DND-41 (cell line): ENCODE measurements around the gene VSX1.

Experiments used
- ATAC-seq: fragments of 200-7000 bp; cut with Tn5 transposase; 3 replicates; pipeline ENCODE4 v1.9.1; 2021; ENCODE audit warnings: low read depth; ENCODE audit not compliant: insufficient read depth
- DNase-seq: peaks from one replicate; pipeline ENCODE4 v3.0.0-alpha.2; 2020
- H2AFZ ChIP-seq: 2 replicates; pipeline ENCODE4 v1.6.0; 2012; ENCODE audit warnings: low read depth, low read length
- H3K27ac ChIP-seq: 2 replicates; pipeline ENCODE4 v1.5.1; 2012; ENCODE audit warnings: low read length, inconsistent platforms
- H3K27me3 ChIP-seq: fragments of 200-600 bp; sonication (generic); 2 replicates; pipeline ENCODE4 v1.6.0; 2012; ENCODE audit warnings: low read length, mild to moderate bottlenecking, inconsistent platforms; ENCODE audit not compliant: insufficient read depth, poor library complexity
- H3K36me3 ChIP-seq: 2 replicates; pipeline ENCODE4 v1.5.1; 2012; ENCODE audit warnings: low read length, inconsistent platforms; ENCODE audit not compliant: insufficient read depth
- H3K4me1 ChIP-seq: 2 replicates; pipeline ENCODE4 v1.5.1; 2012; ENCODE audit warnings: mild to moderate bottlenecking, low read length; ENCODE audit not compliant: insufficient read depth
- H3K4me2 ChIP-seq: 2 replicates; pipeline ENCODE4 v1.6.0; 2012; ENCODE audit warnings: mild to moderate bottlenecking, moderate library complexity, low read length, inconsistent platforms; ENCODE audit not compliant: insufficient read depth
- H3K4me3 ChIP-seq, 2 experiments: fragments of 200-600 bp in 1 of 2; shearing (Covaris generic) in 1 of 2; 2 replicates each; pipeline ENCODE4 v1.5.1; 2012 to 2016; ENCODE audit warnings: inconsistent platforms in 2 of 2, low read length in 2 of 2, mild to moderate bottlenecking in 2 of 2, low read depth in 1 of 2, moderate library complexity in 1 of 2
- H3K79me2 ChIP-seq: 2 replicates; pipeline ENCODE4 v1.6.0; 2012; ENCODE audit warnings: low read length, inconsistent platforms; ENCODE audit not compliant: insufficient read depth
- H3K9ac ChIP-seq: 2 replicates; pipeline ENCODE4 v1.6.0; 2012; ENCODE audit warnings: low read depth, mild to moderate bottlenecking, inconsistent platforms, low read length, moderate library complexity
- H3K9me3 ChIP-seq: 2 replicates; pipeline ENCODE4 v1.5.1; 2012; ENCODE audit warnings: low read length, moderate library complexity, mild to moderate bottlenecking, inconsistent platforms; ENCODE audit not compliant: insufficient read depth, severe bottlenecking
- H4K20me1 ChIP-seq: 2 replicates; pipeline ENCODE4 v1.6.0; 2012; ENCODE audit warnings: low read length; ENCODE audit not compliant: insufficient read depth
- CTCF ChIP-seq: IDR thresholded peaks from 2 replicates; pipeline ENCODE4 v1.5.1; 2012; ENCODE audit warnings: borderline replicate concordance, low read length, moderate library complexity, mild to moderate bottlenecking; ENCODE audit not compliant: poor library complexity, severe bottlenecking; ENCODE audit errors: extremely low read depth
- EZH2 ChIP-seq: IDR thresholded peaks from 3 replicates; pipeline ENCODE4 v1.6.1; 2012; ENCODE audit warnings: borderline replicate concordance, low read depth, mild to moderate bottlenecking, moderate library complexity, low read length, inconsistent platforms; ENCODE audit not compliant: severe bottlenecking

The VSX1 gene

GRCh38 chr20:25061821-25062530 is 20.0 kb downstream of the VSX1 start:
- ATAC-seq: no peak
- H3K9me3 ChIP-seq: no peaks in the 10 kb centered on the region
- peaks cover 9% of the 10 kb centered on the region for H3K79me2 ChIP-seq
- no peaks in the 10 kb centered on the region for H3K27me3 ChIP-seq
- no peaks in the 10 kb centered on the region; the same call in 1 of the 2 replicates for H3K36me3 ChIP-seq
- no peak for DNase-seq
- H3K4me2 ChIP-seq: no peak overlapping the region
- no peak overlapping the region for H3K4me3 ChIP-seq
- H3K4me1 ChIP-seq: peaks cover 20% of the 10 kb centered on the region
- no peak overlapping the region for H3K27ac ChIP-seq
- H2AFZ ChIP-seq: no peak overlapping the region
- H3K9ac ChIP-seq: no peak overlapping the region
- H4K20me1 ChIP-seq: peaks cover under 1% of the 10 kb centered on the region; the same call in 1 of the 2 replicates
- TF ChIP-seq EZH2 (no peak), CTCF (no peak)

- H3K27ac ChIP-seq: no peak overlapping the region
- no peaks in the 10 kb centered on the region for H3K27me3 ChIP-seq
- no peak for TF ChIP-seq EZH2
- no peak for TF ChIP-seq CTCF
- peaks cover 16% of the 10 kb centered on the region for H3K79me2 ChIP-seq
- no peak for DNase-seq
- no peaks in the 10 kb centered on the region for H3K9me3 ChIP-seq
- H3K4me3 ChIP-seq: no peak overlapping the region
- H3K9ac ChIP-seq: no peak overlapping the region
- peaks cover 27% of the 10 kb centered on the region for H3K4me1 ChIP-seq
- no peak overlapping the region for H3K4me2 ChIP-seq
- H3K36me3 ChIP-seq: no peaks in the 10 kb centered on the region; the same call in 1 of the 2 replicates
- H4K20me1 ChIP-seq: peaks cover 8% of the 10 kb centered on the region; the same call in 1 of the 2 replicates
- no peak overlapping the region for H2AFZ ChIP-seq
- no peak for ATAC-seq
Measured at GRCh38 chr20:25061103-25061799, 20.7 kb downstream of the VSX1 start.

DNA sequence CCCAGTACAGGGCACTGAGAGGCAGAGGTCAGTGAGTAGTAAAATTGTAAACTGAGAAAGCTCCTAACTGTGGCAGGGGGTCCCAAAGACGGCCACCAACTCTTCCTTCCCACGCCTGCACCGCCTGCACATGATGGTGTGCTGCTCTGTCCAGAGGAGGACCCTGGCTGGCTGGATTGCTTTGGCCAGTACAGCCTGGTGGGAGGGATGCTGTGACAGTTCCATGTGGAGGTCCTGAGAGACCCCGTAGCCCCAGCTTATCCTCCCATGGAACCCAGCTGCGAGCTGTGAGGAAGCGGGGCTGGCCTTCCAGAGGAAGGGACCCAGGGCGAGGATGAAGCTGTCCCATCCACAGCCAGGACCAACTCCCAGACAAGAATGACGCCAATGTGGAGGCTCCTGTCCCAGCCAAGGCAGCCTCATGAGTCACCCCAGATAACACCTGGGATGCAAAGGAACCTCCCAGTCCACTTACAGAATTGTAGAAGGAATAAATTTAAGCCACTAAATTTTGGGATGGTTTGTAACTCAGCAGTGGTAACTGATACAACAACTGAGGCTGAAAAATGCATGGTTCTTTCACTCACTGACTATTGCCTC is 22.0 kb downstream of the VSX1 start:
- peak overlapping the region; percentile 93 for H3K27ac ChIP-seq
- H3K4me3 ChIP-seq: no peak overlapping the region
- peaks cover 18% of the 10 kb centered on the region; the same call in 1 of the 2 replicates for H4K20me1 ChIP-seq
- no peaks in the 10 kb centered on the region for H3K9me3 ChIP-seq
- no peak overlapping the region for H2AFZ ChIP-seq
- ATAC-seq: no peak
- peaks cover 29% of the 10 kb centered on the region for H3K79me2 ChIP-seq
- H3K4me1 ChIP-seq: peaks cover 40% of the 10 kb centered on the region
- H3K36me3 ChIP-seq: peaks cover 10% of the 10 kb centered on the region
- H3K9ac ChIP-seq: peak overlapping the region; percentile 72
- no peak for DNase-seq
- no peaks in the 10 kb centered on the region for H3K27me3 ChIP-seq
- TF ChIP-seq CTCF (no peak), EZH2 (no peak)
- H3K4me2 ChIP-seq: peak overlapping the region; percentile 94
